Dendritic cell treated with granulocyte-macrophage colony-stimulating factor and Interleukin-4, amounts not matched to agents 40 ng/mL and 50 ng/mL, for 4 days (primary cell): ENCODE data around the gene PRKCZ.

Experiments
- H3K27ac Mint-ChIP-seq: one replicate; pipeline ENCODE4 v1.8.0; 2022; ENCODE audit warnings: mild to moderate bottlenecking, mixed read lengths
- H3K27me3 Mint-ChIP-seq: one replicate; pipeline ENCODE4 v1.8.0; 2022; ENCODE audit warnings: mild to moderate bottlenecking, mixed read lengths
- H3K36me3 Mint-ChIP-seq: one replicate; pipeline ENCODE4 v1.8.0; 2022; ENCODE audit warnings: low read depth, mixed read lengths
- H3K4me1 Mint-ChIP-seq: one replicate; pipeline ENCODE4 v1.8.0; 2022; ENCODE audit warnings: low read depth, mixed read lengths
- H3K4me3 Mint-ChIP-seq: one replicate; pipeline ENCODE4 v1.8.0; 2022; ENCODE audit warnings: mild to moderate bottlenecking, moderate library complexity, mixed read lengths
- H3K9me3 Mint-ChIP-seq: one replicate; pipeline ENCODE4 v1.8.0; 2022; ENCODE audit warnings: mixed read lengths
- intact Hi-C: fragments of 100-400 bp; cut with micrococcal nuclease; formaldehyde crosslinking; loops from one replicate; pipeline ENCODE4 v1.15.0; 2022

PRKCZ gene

DNA sequence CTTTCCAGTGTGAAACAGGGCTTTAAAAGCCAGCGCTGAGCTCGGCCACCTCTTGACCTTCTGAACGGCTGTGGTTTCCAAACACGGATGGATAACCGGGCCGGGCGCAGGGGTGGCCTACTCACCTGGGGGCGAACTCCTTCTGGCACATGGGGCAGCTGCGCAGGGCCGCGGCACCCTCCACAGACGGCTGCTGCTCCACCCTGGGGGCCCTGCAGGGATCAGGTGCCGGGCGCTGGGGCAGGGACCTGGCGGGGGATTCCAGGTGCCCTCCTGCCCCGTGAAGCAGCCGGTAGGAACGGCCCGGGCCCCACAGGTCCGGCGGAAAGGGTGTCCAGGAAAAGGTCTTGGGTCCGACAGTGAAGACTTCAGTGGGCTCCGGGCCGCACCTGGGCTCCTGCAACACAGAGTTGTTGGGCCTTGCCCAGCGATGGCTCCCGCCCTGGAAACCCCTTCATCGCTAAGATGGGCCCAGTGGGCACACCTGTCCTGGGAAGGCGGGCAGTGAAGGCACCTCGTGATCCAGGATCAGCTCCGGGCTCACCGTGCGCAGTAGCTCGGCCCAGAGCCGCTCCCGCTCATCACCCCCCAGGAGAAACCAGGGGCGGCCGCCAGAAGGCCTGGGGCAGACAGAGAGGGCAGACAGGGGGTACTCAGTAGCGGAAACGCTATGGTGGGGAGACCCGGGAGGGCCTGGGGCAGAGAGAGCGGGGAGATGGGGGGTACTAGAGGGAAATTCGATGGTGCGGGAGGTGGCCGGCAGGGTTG, 143.5 kb downstream of the PRKCZ start:
- Mint-ChIP-seq H3K4me3 (peak overlapping the region; percentile 71), H3K36me3 (peaks cover 37% of the 10 kb centered on the region), H3K4me1 (peaks cover 44% of the 10 kb centered on the region), H3K27me3 (no peaks in the 10 kb centered on the region), H3K9me3 (no peaks in the 10 kb centered on the region), H3K27ac (peak overlapping the region; percentile 74)
- intact Hi-C loops, result no loop called here

- H3K4me3 Mint-ChIP-seq, result peak within 1 kb of the TSS; percentile 80
- H3K36me3 Mint-ChIP-seq, result peaks cover 35% of the 10 kb centered on the region
- no peaks in the 10 kb centered on the region for H3K9me3 Mint-ChIP-seq
- intact Hi-C loops, result no loop called here
- H3K27ac Mint-ChIP-seq, result peak within 1 kb of the TSS; percentile 91
- no peaks in the 10 kb centered on the region for H3K27me3 Mint-ChIP-seq
- H3K4me1 Mint-ChIP-seq, result peaks cover 51% of the 10 kb centered on the region
These were observed 144.2 kb downstream of the PRKCZ start, which contains the start of gene FAAP20 for GRCh38 chr1:2194319-2194897. TSS of gene FAAP20 (minus strand) at chr1:2194772. CDS start at chr1:2194749, 23 bp downstream.

DNA sequence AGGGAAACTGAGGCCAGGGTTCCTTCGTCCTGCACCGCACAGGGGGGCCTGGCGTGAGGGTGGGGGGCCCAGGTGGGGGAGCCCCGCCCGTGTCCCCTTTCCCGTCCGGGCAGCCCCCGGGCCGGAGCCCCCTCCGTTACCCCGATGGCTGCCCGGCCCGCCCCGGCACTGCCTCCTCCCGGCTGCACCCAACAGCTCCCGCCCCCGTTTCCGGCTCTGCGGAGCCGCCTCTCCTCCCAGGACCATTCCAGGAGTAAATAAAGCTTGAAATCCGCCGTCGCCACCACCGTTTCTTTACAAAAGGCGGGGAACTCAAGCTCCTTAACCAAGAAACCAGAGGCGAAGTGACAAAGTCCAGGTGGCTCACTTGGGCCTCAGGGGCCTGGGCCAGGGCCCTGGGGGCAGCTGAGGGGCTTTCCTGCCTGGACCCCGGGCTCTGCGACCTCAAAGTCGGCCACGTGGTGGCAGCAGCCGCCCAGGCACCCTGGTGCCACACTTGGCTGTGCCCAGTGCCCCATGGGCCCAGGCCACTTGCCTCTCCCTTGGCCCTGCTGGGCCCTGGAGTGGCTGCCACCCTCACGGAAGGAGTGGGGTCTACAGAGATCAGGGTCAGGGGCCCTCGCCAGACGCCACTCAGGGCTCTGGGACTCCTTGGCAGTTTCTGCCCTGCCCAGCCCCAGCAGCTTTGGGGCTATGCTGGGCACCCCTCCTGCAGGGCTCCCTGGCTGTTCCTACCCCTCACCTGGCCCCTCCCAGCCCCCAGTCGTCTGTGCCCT, 144.9 kb downstream of the PRKCZ start:
- peak overlapping the region; percentile 80 for H3K4me3 Mint-ChIP-seq
- no peaks in the 10 kb centered on the region for H3K9me3 Mint-ChIP-seq

GRCh38 chr1:2195785-2196184, 145.6 kb downstream of the PRKCZ start:
- intact Hi-C loops, result loop anchor here (1.0 to 5.0 kb wide), 3 partner anchors 37 to 352 kb away; no protein-coding TSS in a partner anchor
- H3K4me3 Mint-ChIP-seq, result no peak overlapping the region
- H3K36me3 Mint-ChIP-seq, result peaks cover 29% of the 10 kb centered on the region
- H3K27me3 Mint-ChIP-seq, result no peaks in the 10 kb centered on the region
- H3K27ac Mint-ChIP-seq, result peak overlapping the region; percentile 91
- H3K9me3 Mint-ChIP-seq, result no peaks in the 10 kb centered on the region
- peaks cover 45% of the 10 kb centered on the region for H3K4me1 Mint-ChIP-seq

More for the DNA sequence above, 144.9 kb downstream of the PRKCZ start:
- Mint-ChIP-seq H3K27me3 (no peaks in the 10 kb centered on the region), H3K27ac (peak overlapping the region; percentile 91), H3K4me1 (peaks cover 52% of the 10 kb centered on the region), H3K36me3 (peaks cover 32% of the 10 kb centered on the region)
- intact Hi-C loops, result loop anchor here (1.0 to 5.0 kb wide), 3 partner anchors 37 to 352 kb away; no protein-coding TSS in a partner anchor

DNA sequence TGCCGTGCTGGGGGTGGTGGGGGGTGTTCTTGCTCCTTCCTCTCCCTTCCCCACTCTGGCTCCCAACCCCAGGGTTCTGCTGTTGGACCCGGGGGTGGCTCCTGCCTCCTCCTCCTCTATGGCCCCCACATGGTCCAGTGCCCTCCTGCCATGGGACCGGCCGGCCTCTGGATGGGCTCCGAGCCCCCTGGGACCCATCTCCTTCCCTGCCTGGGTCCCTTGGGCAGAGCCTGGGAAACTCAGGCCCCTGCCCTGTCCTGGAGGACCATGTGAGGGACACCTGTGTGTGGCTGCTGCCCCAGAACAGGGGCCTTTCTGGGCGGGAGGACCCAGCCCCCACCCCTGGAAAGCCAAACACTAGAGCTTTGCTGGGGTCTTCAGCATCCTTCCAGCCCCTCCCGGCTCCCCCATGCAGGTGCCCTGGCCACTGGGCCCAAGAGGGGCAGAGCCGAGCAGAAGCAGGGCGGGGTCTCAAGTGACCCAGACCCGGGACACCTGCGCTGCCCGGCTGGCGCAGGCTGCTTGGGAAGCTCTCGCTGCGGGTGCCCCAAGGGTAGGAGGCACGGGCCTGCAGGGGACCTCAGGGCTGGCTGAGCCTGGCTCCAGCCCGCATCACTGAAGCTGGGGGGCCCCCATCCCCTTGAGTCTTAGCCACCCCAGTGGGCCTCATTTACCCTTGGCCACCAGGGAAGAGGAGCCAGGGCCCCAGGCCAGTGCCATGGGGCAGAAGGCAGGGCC, 146.9 kb downstream of the PRKCZ start:
- no peaks in the 10 kb centered on the region for H3K9me3 Mint-ChIP-seq
- intact Hi-C loops, result loop anchor here (5.0 kb wide), 2 partner anchors 35 to 350 kb away; no protein-coding TSS in a partner anchor
- peaks cover 16% of the 10 kb centered on the region for H3K36me3 Mint-ChIP-seq
- H3K27me3 Mint-ChIP-seq, result no peaks in the 10 kb centered on the region
- no peak overlapping the region for H3K4me3 Mint-ChIP-seq
- H3K4me1 Mint-ChIP-seq, result peaks cover 40% of the 10 kb centered on the region
- peak overlapping the region; percentile 65 for H3K27ac Mint-ChIP-seq

DNA sequence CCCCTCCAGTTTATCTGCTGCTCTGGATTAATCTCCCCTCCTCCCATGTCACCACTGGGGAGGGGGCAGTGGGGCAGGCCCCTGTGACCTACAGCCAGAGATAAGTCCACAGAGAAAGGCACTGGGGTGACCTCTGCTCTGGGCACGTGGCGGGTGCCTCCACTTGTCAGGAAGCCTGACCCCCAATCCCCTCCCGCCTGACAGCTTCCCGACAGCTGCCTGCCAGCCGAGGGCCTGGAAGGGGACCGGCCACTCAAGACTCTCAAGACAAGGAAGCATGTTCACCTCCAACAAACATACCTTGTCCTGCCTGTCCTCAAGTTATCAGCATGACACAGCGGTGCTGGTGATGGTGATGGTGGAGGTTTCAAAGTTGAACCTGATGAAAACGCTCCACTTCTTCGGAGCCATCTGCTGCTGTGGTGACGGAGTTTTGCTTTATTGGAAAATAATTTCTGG, 147.5 kb downstream of the PRKCZ start:
- H3K4me1 Mint-ChIP-seq, result peaks cover 43% of the 10 kb centered on the region
- H3K27ac Mint-ChIP-seq, result peak overlapping the region; percentile 65
- H3K9me3 Mint-ChIP-seq, result no peaks in the 10 kb centered on the region
- H3K4me3 Mint-ChIP-seq, result no peak overlapping the region
- peaks cover 12% of the 10 kb centered on the region for H3K36me3 Mint-ChIP-seq
- no peaks in the 10 kb centered on the region for H3K27me3 Mint-ChIP-seq
- intact Hi-C loops, result loop anchor here (5.0 kb wide), 2 partner anchors 35 to 350 kb away; no protein-coding TSS in a partner anchor

- H3K36me3 Mint-ChIP-seq, result peaks cover 11% of the 10 kb centered on the region
- H3K27ac Mint-ChIP-seq, result peak overlapping the region; percentile 81
- H3K27me3 Mint-ChIP-seq, result no peaks in the 10 kb centered on the region
- peaks cover 45% of the 10 kb centered on the region for H3K4me1 Mint-ChIP-seq
- H3K4me3 Mint-ChIP-seq, result no peak overlapping the region
- H3K9me3 Mint-ChIP-seq, result no peaks in the 10 kb centered on the region
- intact Hi-C loops, result loop anchor here (5.0 kb wide), 2 partner anchors 34 to 349 kb away; no protein-coding TSS in a partner anchor
These were observed 148.4 kb downstream of the PRKCZ start for GRCh38 chr1:2198571-2198970.

- Mint-ChIP-seq H3K4me1 (peaks cover 46% of the 10 kb centered on the region), H3K27ac (peak overlapping the region; percentile 81), H3K9me3 (no peaks in the 10 kb centered on the region), H3K27me3 (no peaks in the 10 kb centered on the region), H3K4me3 (peak overlapping the region; percentile 90), H3K36me3 (peaks cover 11% of the 10 kb centered on the region)
- intact Hi-C loops, result loop anchor here (5.0 kb wide), 2 partner anchors 33 to 348 kb away; no protein-coding TSS in a partner anchor
These were observed 149.0 kb downstream of the PRKCZ start for GRCh38 chr1:2199042-2199810.

GRCh38 chr1:2200308-2200943, 150.2 kb downstream of the PRKCZ start:
- Mint-ChIP-seq H3K27ac (peak overlapping the region; percentile 81), H3K36me3 (peaks cover 11% of the 10 kb centered on the region), H3K4me1 (peaks cover 50% of the 10 kb centered on the region), H3K9me3 (no peaks in the 10 kb centered on the region), H3K4me3 (peak overlapping the region; percentile 90), H3K27me3 (no peaks in the 10 kb centered on the region)
- intact Hi-C loops, result no loop called here

DNA sequence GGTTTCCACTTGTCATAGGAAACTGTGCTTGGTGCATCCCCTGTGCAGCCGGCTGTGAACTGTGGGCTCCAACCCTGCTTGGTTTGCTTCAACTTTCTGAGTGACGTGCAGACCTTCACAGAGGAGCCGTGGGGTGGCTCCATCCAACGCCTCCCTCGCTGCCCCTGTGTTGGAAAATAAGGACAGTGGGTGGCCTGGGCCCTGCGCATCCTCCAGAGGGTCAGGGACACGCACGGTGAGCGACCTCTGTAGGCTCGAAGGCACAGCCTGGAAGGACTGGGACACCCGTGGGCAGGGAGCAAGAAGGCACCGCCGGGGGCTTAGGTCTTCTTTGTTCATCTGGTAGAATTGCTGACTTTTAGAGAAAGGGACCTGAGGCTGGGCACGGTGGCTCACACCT, 150.9 kb downstream of the PRKCZ start:
- peaks cover 2% of the 10 kb centered on the region for H3K27me3 Mint-ChIP-seq
- intact Hi-C loops, result no loop called here
- H3K9me3 Mint-ChIP-seq, result no peaks in the 10 kb centered on the region
- H3K27ac Mint-ChIP-seq, result no peak overlapping the region
- peaks cover 11% of the 10 kb centered on the region for H3K36me3 Mint-ChIP-seq
- no peak overlapping the region for H3K4me3 Mint-ChIP-seq
- peaks cover 55% of the 10 kb centered on the region for H3K4me1 Mint-ChIP-seq

- peaks cover 65% of the 10 kb centered on the region for H3K4me1 Mint-ChIP-seq
- no peaks in the 10 kb centered on the region for H3K9me3 Mint-ChIP-seq
- peaks cover 7% of the 10 kb centered on the region for H3K27me3 Mint-ChIP-seq
- no peak overlapping the region for H3K4me3 Mint-ChIP-seq
- no peak overlapping the region for H3K27ac Mint-ChIP-seq
- intact Hi-C loops, result no loop called here
- H3K36me3 Mint-ChIP-seq, result peaks cover 11% of the 10 kb centered on the region
These were observed 151.9 kb downstream of the PRKCZ start for GRCh38 chr1:2202008-2202575.
